GM12878 (cell line): Measurements from ENCODE around the gene DPEP1. TPM values are rescaled to one million over a fixed set of nuclear protein-coding genes. Genes with fewer than 3 reads are reported as not detected.

Source experiments
- ATAC-seq: fragments of 200-7000 bp; cut with Tn5 transposase; 3 replicates; pipeline ENCODE4 v1.9.1; 2020; ENCODE audit warnings: mild to moderate bottlenecking, moderate library complexity
- BruUV-seq: library from RNA; stranded (reverse); fragments of 400-500 nt; replicated peaks from 2 replicates; lab custom pipeline; 2021; lab: Mats Ljungman, UMichigan
- CTCF ChIA-PET: fragments of 300-600 bp; sonication (Branson Sonifier 250); formaldehyde crosslinking; extraction: SDS; loops from one replicate; lab custom pipeline; 2021; ENCODE audit warnings: inconsistent platforms; lab: Yijun Ruan, JAX
- POLR2A ChIA-PET: fragments of 350-600 bp; formaldehyde crosslinking; extraction: SDS; loops from one replicate; lab custom pipeline; 2021; ENCODE audit warnings: inconsistent platforms; lab: Charles Lee
- RAD21 ChIA-PET: fragments of 300-600 bp; sonication (Branson Sonifier 250); formaldehyde crosslinking; loops from one replicate; lab custom pipeline; 2023; ENCODE audit warnings: antibody characterized with exemption; ENCODE audit not compliant: unreplicated experiment; lab: Charles Lee
- SMC1A ChIA-PET: fragments of 300-600 bp; sonication (Branson Sonifier 250); formaldehyde crosslinking; loops from one replicate; lab custom pipeline; 2023; ENCODE audit not compliant: unreplicated experiment, uncharacterized antibody; lab: Charles Lee
- DNase-seq: peaks from one replicate; pipeline ENCODE4 v3.0.0-alpha.2; 2011; ENCODE audit warnings: low read depth, low spot score
- FAIRE-seq: peaks from 3 replicates; lab custom pipeline; 2011; peaks lifted over from hg19 to GRCh38; lab: Jason Lieb, UNC
- H2AFZ ChIP-seq: 2 replicates; pipeline ENCODE4 v1.6.0; 2011; ENCODE audit warnings: low read depth, low read length, control low read depth; ENCODE audit not compliant: control insufficient read depth
- H3K27ac ChIP-seq: 2 replicates; pipeline ENCODE4 v1.5.1; 2011; ENCODE audit warnings: control low read depth; ENCODE audit not compliant: control insufficient read depth, insufficient read depth
- H3K27me3 ChIP-seq, 2 experiments: replicated peaks in 1 of 2; 2 replicates each; pipeline versions ENCODE4 v1.6.0 to v1.6.1; 2011; ENCODE audit warnings: low read length in 1 of 2; ENCODE audit not compliant: control insufficient read depth in 2 of 2, insufficient read depth in 2 of 2
- H3K36me3 ChIP-seq, 2 experiments: 2 replicates each; pipeline ENCODE4 v1.5.1; 2011; ENCODE audit warnings: low read length in 1 of 2; ENCODE audit not compliant: control insufficient read depth in 2 of 2, insufficient read depth in 2 of 2
- H3K4me1 ChIP-seq: 2 replicates; pipeline ENCODE4 v1.6.1; 2011; ENCODE audit warnings: mild to moderate bottlenecking, low read length, moderate library complexity, mixed read lengths; ENCODE audit not compliant: control insufficient read depth, insufficient read depth
- H3K4me2 ChIP-seq: 2 replicates; pipeline ENCODE4 v1.6.0; 2011; ENCODE audit warnings: control low read depth; ENCODE audit not compliant: control insufficient read depth, insufficient read depth
- H3K4me3 ChIP-seq: fragments of 200-600 bp; sonication (generic); 2 replicates; pipeline ENCODE4 v1.5.1; 2016
- H3K79me2 ChIP-seq: 2 replicates; pipeline ENCODE4 v1.6.0; 2011; ENCODE audit warnings: low read length; ENCODE audit not compliant: control insufficient read depth, insufficient read depth
- H3K9ac ChIP-seq: 2 replicates; pipeline ENCODE4 v1.8.0; 2011; ENCODE audit warnings: low read length, control low read depth, mixed read lengths; ENCODE audit not compliant: control insufficient read depth, insufficient read depth
- H3K9me3 ChIP-seq: replicated peaks from 3 replicates; pipeline ENCODE4 v1.5.1; 2011; ENCODE audit warnings: mild to moderate bottlenecking, low read length; ENCODE audit not compliant: control insufficient read depth, insufficient read depth
- H4K20me1 ChIP-seq: 2 replicates; pipeline ENCODE4 v1.6.0; 2011; ENCODE audit not compliant: control insufficient read depth, insufficient read depth
- CBX3 ChIP-seq: fragments of 200-600 bp; sonication (generic); IDR thresholded peaks from 2 replicates; pipeline ENCODE4 v1.6.1; 2016; ENCODE audit warnings: low read depth, borderline replicate concordance
- DPF2 ChIP-seq: fragments of 450-650 bp; IDR thresholded peaks from 2 replicates; pipeline ENCODE4 v1.6.1; 2017; ENCODE audit warnings: mild to moderate bottlenecking
- ESRRA ChIP-seq: IDR thresholded peaks from 2 replicates; pipeline ENCODE4 v1.6.1; 2012; ENCODE audit warnings: mild to moderate bottlenecking, low read length, improper control_type of control experiment
- ETV6 ChIP-seq, 2 experiments: fragments of 450-650 bp in 1 of 2; IDR thresholded peaks in 1 of 2; conservative IDR thresholded peaks in 1 of 2; 2 replicates each; pipeline ENCODE4 v1.6.1; 2014; ENCODE audit warnings: antibody characterized with exemption in 1 of 2, borderline replicate concordance in 1 of 2, low read depth in 1 of 2, mild to moderate bottlenecking in 1 of 2, moderate library complexity in 1 of 2
- EZH2 ChIP-seq: IDR thresholded peaks from 2 replicates; pipeline ENCODE4 v1.6.1; 2012; ENCODE audit warnings: low read depth, mild to moderate bottlenecking, control low read depth, inconsistent platforms, low read length, borderline replicate concordance; ENCODE audit not compliant: control insufficient read depth
- MTA2 ChIP-seq: fragments of 450-650 bp; IDR thresholded peaks from 2 replicates; pipeline ENCODE4 v1.6.1; 2016; ENCODE audit warnings: low read depth, mild to moderate bottlenecking, moderate library complexity
- MYB ChIP-seq: fragments of 150-350 bp; IDR thresholded peaks from 2 replicates; pipeline ENCODE4 v1.6.1; 2014; ENCODE audit warnings: mild to moderate bottlenecking, low read depth, low read length, borderline replicate concordance
- RBBP5 ChIP-seq: fragments of 200-600 bp; sonication (generic); conservative IDR thresholded peaks from 2 replicates; pipeline ENCODE4 v1.6.1; 2016
- TAF1 ChIP-seq: IDR thresholded peaks from 2 replicates; pipeline ENCODE4 v1.6.1; 2011; ENCODE audit warnings: mild to moderate bottlenecking, low read depth, low read length, borderline replicate concordance
- WGBS: methylation state at CpG from one replicate; pipeline ENCODE4 v1.1.6; 2016; ENCODE audit warnings: low lambda C conversion rate; ENCODE audit not compliant: insufficient replicate concordance, insufficient coverage; ENCODE audit errors: missing lambda C conversion rate; 5-methylcytosine and 5-hydroxymethylcytosine counted together
- in situ Hi-C: fragments of 300-500 bp; cut with MboI; formaldehyde crosslinking; loops from 9 replicates; pipeline ENCODE4 v1.14.3; 2018; ENCODE audit warnings: mixed read lengths
- intact Hi-C: fragments of 100-400 bp; cut with micrococcal nuclease; formaldehyde crosslinking; loops from one replicate; pipeline ENCODE4 v1.14.2; 2022; ENCODE audit not compliant: unreplicated experiment
- polyA plus RNA-seq, 11 experiments: library from polyadenylated mRNA; depleted of rRNA in 4 of 11; unstranded in 6 of 11; stranded (reverse) in 5 of 11; fragments of >200 nt; fragmentation: Nextera tagmentation in 4 of 11; fragmentation: Illumina TruSeq in 1 of 11; extraction: Ambion mirVana in 4 of 11; extraction: Trizol in 1 of 11; gene quantifications; 1 replicate in 1 of 11; 2 replicates in 10 of 11; pipeline versions ENCODE4 v1.2.1 to v1.2.3, GENCODE V29; 2011 to 2016; ENCODE audit warnings: inconsistent platforms in 2 of 11, missing spikeins in 2 of 11, low read depth in 1 of 11
- total RNA-seq, 4 experiments: library from RNA; depleted of rRNA in 3 of 4; stranded (reverse); fragments of >200 nt in 3 of 4; fragmentation: Illumina TruSeq in 1 of 4; extraction: Trizol in 1 of 4; gene quantifications; 2 replicates each; pipeline versions ENCODE4 v1.2.1 to v1.2.3, GENCODE V29; 2013 to 2021
- TF ChIP-seq, protein P1 (sequence below): IDR thresholded peaks from 2 replicates; pipeline ENCODE4 v1.6.1; 2011; ENCODE audit warnings: low read depth, mild to moderate bottlenecking, low read length, moderate library complexity, borderline replicate concordance; ENCODE audit errors: extremely low read depth
- TF ChIP-seq, protein P2 (sequence below): IDR thresholded peaks from 2 replicates; pipeline ENCODE4 v1.6.1; 2011; ENCODE audit warnings: borderline replicate concordance, low read depth, mild to moderate bottlenecking, moderate library complexity, low read length; ENCODE audit not compliant: insufficient read depth, poor library complexity, severe bottlenecking
- TF ChIP-seq, protein P3 (sequence below): IDR thresholded peaks from 2 replicates; pipeline ENCODE4 v1.6.1; 2012; ENCODE audit warnings: low read depth, low read length, improper control_type of control experiment

Gene DPEP1
- total and polyA plus RNA-seq, 10 of the 15 experiments (the other 5 are each of a cell fraction or from before 2014, with no cell fraction given) = not detected

DNA sequence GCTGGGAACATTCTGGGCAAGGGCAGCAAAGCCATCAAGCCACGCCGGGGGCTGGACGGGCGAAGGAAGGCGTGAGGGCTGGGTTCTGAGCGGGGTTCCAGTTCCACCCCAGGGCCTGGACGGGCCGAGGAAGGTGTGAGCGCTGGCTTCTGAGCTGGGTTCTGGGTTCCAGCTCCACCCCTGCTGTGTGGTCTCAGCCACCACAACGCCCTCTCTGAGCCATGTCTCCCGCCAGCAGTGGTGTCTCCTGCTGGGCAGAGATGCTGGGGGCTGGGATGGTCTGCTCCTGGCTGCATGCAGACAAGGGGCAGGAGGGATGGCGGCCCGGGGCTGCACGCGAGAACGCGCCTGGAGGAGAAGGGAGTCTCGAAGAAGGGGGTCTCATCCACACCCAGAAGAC is 41.8 kb upstream of the DPEP1 start:
- Histone ChIP-seq H3K9ac (no peak overlapping the region), H4K20me1 (no peaks in the 10 kb centered on the region), H3K27ac (no peak overlapping the region), H3K4me3 (no peak overlapping the region), H2AFZ (no peak overlapping the region), H3K9me3 (no peaks in the 10 kb centered on the region), H3K4me1 (peaks cover 15% of the 10 kb centered on the region), H3K27me3 (no peaks in the 10 kb centered on the region; a peak in 1 of 4 replicates), H3K36me3 (no peaks in the 10 kb centered on the region), H3K4me2 (no peak overlapping the region), H3K79me2 (no peaks in the 10 kb centered on the region)
- FAIRE-seq (no peak), ATAC-seq (no peak), DNase-seq (no peak)
- intact Hi-C loops = no loop called here
- ChIA-PET SMC1A (no interaction called here), RAD21 (no interaction called here), POLR2A (no interaction called here), CTCF (interaction anchor here (0.7 to 1.4 kb wide), 3 partner anchors 115 to 195 kb away, joined by 3 read pairs; partner anchors contain the start of gene CDK10)
- 68% methylated on average over 18 of the region's 18 CpGs for WGBS
- BruUV-seq = no TSS peak
- in situ Hi-C loops = no loop called here
- TF ChIP-seq TAF1 (no peak), RBBP5 (no peak), ETV6 (conservative IDR thresholded peaks at IDR 0.05 in 1 of 2, IDR thresholded peaks at IDR 0.05 in 1 of 2; ENCODE audit: borderline replicate concordance in 1 of 2, low read depth in 1 of 2) (no peak), CBX3 (no peak), MTA2 (no peak), EZH2 (no peak), DPF2 (no peak), ESRRA (no peak), MYB (no peak)
- TF ChIP-seq, protein P1, sequence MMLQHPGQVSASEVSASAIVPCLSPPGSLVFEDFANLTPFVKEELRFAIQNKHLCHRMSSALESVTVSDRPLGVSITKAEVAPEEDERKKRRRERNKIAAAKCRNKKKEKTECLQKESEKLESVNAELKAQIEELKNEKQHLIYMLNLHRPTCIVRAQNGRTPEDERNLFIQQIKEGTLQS = no peak
- TF ChIP-seq, protein P2, sequence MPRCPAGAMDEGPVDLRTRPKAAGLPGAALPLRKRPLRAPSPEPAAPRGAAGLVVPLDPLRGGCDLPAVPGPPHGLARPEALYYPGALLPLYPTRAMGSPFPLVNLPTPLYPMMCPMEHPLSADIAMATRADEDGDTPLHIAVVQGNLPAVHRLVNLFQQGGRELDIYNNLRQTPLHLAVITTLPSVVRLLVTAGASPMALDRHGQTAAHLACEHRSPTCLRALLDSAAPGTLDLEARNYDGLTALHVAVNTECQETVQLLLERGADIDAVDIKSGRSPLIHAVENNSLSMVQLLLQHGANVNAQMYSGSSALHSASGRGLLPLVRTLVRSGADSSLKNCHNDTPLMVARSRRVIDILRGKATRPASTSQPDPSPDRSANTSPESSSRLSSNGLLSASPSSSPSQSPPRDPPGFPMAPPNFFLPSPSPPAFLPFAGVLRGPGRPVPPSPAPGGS = no peak
- TF ChIP-seq, protein P3, sequence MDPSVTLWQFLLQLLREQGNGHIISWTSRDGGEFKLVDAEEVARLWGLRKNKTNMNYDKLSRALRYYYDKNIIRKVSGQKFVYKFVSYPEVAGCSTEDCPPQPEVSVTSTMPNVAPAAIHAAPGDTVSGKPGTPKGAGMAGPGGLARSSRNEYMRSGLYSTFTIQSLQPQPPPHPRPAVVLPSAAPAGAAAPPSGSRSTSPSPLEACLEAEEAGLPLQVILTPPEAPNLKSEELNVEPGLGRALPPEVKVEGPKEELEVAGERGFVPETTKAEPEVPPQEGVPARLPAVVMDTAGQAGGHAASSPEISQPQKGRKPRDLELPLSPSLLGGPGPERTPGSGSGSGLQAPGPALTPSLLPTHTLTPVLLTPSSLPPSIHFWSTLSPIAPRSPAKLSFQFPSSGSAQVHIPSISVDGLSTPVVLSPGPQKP = no peak
